ENCODE results near the gene CCNL2. TPM values are rescaled to one million over a fixed set of nuclear protein-coding genes. Genes with fewer than 3 reads are reported as not detected.
"Not testable (repeated sequence)": the region's sequence is repeated elsewhere in the genome, so short reads cannot be mapped to it uniquely, and the experiment has no call there.

CCNL2 gene
- total and polyA plus RNA-seq, 12 donors = 53.4 to 893 (median 168) TPM

DNA sequence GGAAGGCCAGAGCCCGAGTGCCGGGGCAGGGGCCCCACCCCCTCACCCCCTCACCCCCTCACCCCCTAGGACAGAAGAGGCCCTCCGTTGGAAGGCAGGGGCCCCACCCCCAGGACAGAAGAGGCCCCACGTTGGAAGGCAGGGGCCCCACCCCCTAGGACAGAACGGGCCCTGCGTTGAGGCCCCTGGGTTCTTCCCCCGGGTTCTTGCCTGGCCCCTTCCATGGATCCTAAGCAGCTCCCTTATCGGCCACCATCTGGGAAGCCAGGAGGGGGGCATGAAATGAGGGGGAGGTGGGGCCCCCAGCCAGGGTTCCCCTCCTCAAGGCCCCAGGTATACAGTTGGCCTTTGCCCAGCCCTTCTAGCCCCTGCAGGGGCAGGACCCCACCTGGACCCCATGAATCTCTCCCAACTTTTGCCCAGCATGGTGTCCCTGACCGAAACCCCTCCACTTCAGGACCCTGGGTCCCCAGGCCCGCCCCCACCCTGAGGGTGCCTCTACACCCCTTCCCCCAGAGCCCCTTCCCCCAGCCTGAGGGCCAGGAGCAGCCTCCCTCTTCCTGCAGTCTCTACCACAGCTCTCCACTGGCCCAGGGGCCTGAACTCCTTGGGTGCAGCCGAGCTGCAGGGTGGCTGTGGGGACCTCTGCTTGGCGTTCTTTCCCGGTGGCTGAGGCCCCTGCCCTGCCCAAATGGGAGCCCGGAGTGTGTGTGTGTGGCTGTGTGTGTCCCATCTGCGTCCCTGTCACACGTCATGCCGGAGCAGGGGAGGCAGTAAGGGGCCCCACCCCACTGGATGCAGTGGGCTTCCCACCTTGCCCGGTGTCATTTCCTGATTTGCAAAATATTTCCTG lies 32.1 kb upstream of the CCNL2 start:
- Histone ChIP-seq H3K27ac (peak overlapping the region in 4 of 5 donors; percentile 37 to 80 (median 62)), H3K4me3 (no peak overlapping the region), H3K9me3 (replicated peaks in 1 of 3) (no peaks in the 10 kb centered on the region), H3K27me3 (no peaks in the 10 kb centered on the region), H3K36me3 (replicated peaks in 1 of 2) (no peaks in the 10 kb centered on the region), H3K4me1 (replicated peaks in 1 of 2) (peaks cover 30 to 40% of the 10 kb centered on the region in 2 donors)
- TF ChIP-seq, protein P1, sequence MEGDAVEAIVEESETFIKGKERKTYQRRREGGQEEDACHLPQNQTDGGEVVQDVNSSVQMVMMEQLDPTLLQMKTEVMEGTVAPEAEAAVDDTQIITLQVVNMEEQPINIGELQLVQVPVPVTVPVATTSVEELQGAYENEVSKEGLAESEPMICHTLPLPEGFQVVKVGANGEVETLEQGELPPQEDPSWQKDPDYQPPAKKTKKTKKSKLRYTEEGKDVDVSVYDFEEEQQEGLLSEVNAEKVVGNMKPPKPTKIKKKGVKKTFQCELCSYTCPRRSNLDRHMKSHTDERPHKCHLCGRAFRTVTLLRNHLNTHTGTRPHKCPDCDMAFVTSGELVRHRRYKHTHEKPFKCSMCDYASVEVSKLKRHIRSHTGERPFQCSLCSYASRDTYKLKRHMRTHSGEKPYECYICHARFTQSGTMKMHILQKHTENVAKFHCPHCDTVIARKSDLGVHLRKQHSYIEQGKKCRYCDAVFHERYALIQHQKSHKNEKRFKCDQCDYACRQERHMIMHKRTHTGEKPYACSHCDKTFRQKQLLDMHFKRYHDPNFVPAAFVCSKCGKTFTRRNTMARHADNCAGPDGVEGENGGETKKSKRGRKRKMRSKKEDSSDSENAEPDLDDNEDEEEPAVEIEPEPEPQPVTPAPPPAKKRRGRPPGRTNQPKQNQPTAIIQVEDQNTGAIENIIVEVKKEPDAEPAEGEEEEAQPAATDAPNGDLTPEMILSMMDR (IDR thresholded peaks at IDR 0.05) = no peak
- no peak for TF ChIP-seq POLR2A (IDR thresholded peaks at IDR 0.05)
- DNase-seq = no peak
- 57 to 71% (median 64%) methylated on average over 7 to 18 of the region's 18 CpGs for WGBS, 4 donors
- intact Hi-C loops (cut with DNase I) = no loop called here

DNA sequence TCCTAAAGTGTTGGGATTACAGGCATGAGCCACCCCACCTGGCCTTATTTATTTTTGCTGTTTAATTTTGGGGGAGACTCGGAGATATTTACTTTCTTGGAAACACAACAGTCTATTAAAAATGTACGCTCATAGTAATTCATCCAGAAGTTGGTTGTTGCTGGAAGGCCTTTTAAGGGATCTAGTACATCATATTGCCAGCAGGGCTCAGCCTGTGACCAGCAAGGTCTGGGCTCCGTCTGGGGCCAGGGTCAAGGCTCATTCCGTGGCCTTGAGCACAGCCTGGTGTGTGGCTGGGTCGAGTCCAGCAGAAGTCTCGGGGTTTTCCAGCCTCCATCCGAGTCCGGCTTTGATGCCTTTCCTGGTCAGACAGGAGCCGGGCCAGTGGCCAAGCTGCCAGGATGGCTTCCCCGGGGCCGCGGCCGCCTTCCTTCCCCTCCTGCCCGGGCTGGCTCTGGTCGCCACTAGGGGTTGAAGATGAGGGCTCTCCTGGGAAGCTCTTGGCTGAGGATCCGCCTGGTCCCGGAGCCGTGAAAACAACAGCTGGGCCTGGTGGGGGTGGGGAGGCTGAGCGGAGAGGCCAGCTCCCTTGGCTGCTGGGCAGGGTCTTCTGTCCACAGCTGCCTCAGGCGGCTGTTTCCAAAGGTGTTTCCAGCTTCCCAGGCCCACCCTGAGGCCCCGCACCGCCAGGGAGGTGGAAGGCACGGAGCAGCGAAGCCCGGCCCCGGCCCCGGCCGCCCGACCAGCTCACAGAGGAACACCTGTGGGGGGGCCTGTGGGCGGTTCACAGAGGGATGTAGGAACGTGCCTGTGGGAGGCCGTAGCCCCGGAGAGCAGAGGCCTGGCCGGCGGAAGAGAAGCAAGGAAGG lies 31.2 kb upstream of the CCNL2 start:
- H3K4me3 ChIP-seq = no peak overlapping the region
- no peak for TF ChIP-seq POLR2A (IDR thresholded peaks at IDR 0.05)
- TF ChIP-seq, protein P1 (IDR thresholded peaks at IDR 0.05) = peak in 4 of 6 experiments; percentile 5 to 53 (median 28)
- DNase-seq = peak; percentile 75 to 93 (median 90)
- no peaks in the 10 kb centered on the region for H3K36me3 ChIP-seq (replicated peaks in 1 of 2)
- H3K27me3 ChIP-seq = no peaks in the 10 kb centered on the region
- peaks cover 27 to 35% of the 10 kb centered on the region in 2 donors for H3K4me1 ChIP-seq (replicated peaks in 1 of 2)
- no peaks in the 10 kb centered on the region for H3K9me3 ChIP-seq (replicated peaks in 1 of 3)
- intact Hi-C loops (cut with DNase I) = no loop called here
- WGBS, 4 donors = 14 to 27% (median 21%) methylated on average over 5 to 35 of the region's 35 CpGs
- peak overlapping the region in 4 of 5 donors; percentile 46 to 80 (median 68) for H3K27ac ChIP-seq

- H3K9me3 ChIP-seq (replicated peaks in 1 of 3) = no peaks in the 10 kb centered on the region
- 52 to 73% (median 68%) methylated on average over 6 of the region's 6 CpGs for WGBS, 4 donors
- DNase-seq = peak in 1 of 7 donors; percentile 24
Measured at GRCh38 chr1:1429671-1430073, 30.5 kb upstream of the CCNL2 start.

GRCh38 chr1:1428967-1429366 lies 29.8 kb upstream of the CCNL2 start:
- DNase-seq; H3K27ac ChIP-seq; intact Hi-C loops (cut with DNase I); H3K4me3 ChIP-seq; H3K36me3 ChIP-seq (replicated peaks in 1 of 2); H3K27me3 ChIP-seq; H3K9me3 ChIP-seq (replicated peaks in 1 of 3): not testable (repeated sequence)
- 92 to 98% (median 94%) methylated on average over 5 to 6 of the region's 6 CpGs for WGBS, 4 donors
- H3K4me1 ChIP-seq (replicated peaks in 1 of 2) = peaks cover 22% of the 10 kb centered on the region in 2 donors

More at GRCh38 chr1:1429671-1430073, 30.5 kb upstream of the CCNL2 start:
- H3K27me3 ChIP-seq = no peaks in the 10 kb centered on the region
- intact Hi-C loops (cut with DNase I) = no loop called here
- TF ChIP-seq, protein P1 (IDR thresholded peaks at IDR 0.05) = no peak
- no peak for TF ChIP-seq POLR2A (IDR thresholded peaks at IDR 0.05)
- no peaks in the 10 kb centered on the region for H3K36me3 ChIP-seq (replicated peaks in 1 of 2)
- H3K4me3 ChIP-seq = no peak overlapping the region
- H3K27ac ChIP-seq = peak overlapping the region in 3 of 5 donors; percentile 46 to 80 (median 77)
- H3K4me1 ChIP-seq (replicated peaks in 1 of 2) = peaks cover 22 to 29% of the 10 kb centered on the region in 2 donors

Data from adrenal gland (tissue), 12 donors.